HepG2 (cell line): ENCODE data around the gene SEMA4A. TPM values are rescaled to one million over a fixed set of nuclear protein-coding genes. Genes with fewer than 3 reads are reported as not detected.

Experiments used
- CC2D1A ChIP-seq: sonication (generic); formaldehyde crosslinking; IDR thresholded peaks from 2 replicates; pipeline ENCODE4 v1.8.1; 2023; ENCODE audit warnings: mild to moderate bottlenecking, missing genetic modification reagents
- ETV5 ChIP-seq: IDR thresholded peaks from 2 replicates; pipeline ENCODE4 v1.6.1; 2018; ENCODE audit warnings: missing biosample characterization, missing genetic modification reagents, inconsistent platforms, borderline replicate concordance
- EZH2 ChIP-seq: conservative IDR thresholded peaks from 2 replicates; pipeline ENCODE4 v1.6.1; 2012; ENCODE audit warnings: mild to moderate bottlenecking, low read depth, low read length, moderate library complexity
- GATAD1 ChIP-seq: IDR thresholded peaks from 2 replicates; pipeline ENCODE4 v1.6.1; 2016; ENCODE audit warnings: missing genetic modification reagents, missing compliant biosample characterization
- HDAC1 ChIP-seq: sonication (generic); formaldehyde crosslinking; IDR thresholded peaks from 2 replicates; pipeline ENCODE4 v1.5.1; 2020; ENCODE audit warnings: mild to moderate bottlenecking, missing genetic modification reagents
- PPARG ChIP-seq: conservative IDR thresholded peaks from 2 replicates; pipeline ENCODE4 v1.6.1; 2016; ENCODE audit warnings: missing biosample characterization, missing genetic modification reagents
- RXRA ChIP-seq: sonication (generic); formaldehyde crosslinking; IDR thresholded peaks from 2 replicates; pipeline ENCODE4 v1.5.1; 2020; ENCODE audit warnings: missing genetic modification reagents
- TP53 ChIP-seq: sonication (generic); formaldehyde crosslinking; conservative IDR thresholded peaks from 2 replicates; pipeline ENCODE4 v1.4.0; 2020; ENCODE audit warnings: missing genetic modification reagents
- ZFP90 ChIP-seq: sonication (generic); formaldehyde crosslinking; IDR thresholded peaks from 2 replicates; pipeline ENCODE4 v1.8.0; 2022; ENCODE audit warnings: missing genetic modification reagents, mild to moderate bottlenecking, inconsistent platforms, borderline replicate concordance
- ZMYM4 ChIP-seq: sonication (generic); formaldehyde crosslinking; IDR thresholded peaks from 2 replicates; pipeline ENCODE4 v1.8.1; 2023; ENCODE audit warnings: mild to moderate bottlenecking, missing genetic modification reagents
- ZNF207 ChIP-seq: fragments of 450-650 bp; IDR thresholded peaks from 2 replicates; pipeline ENCODE4 v1.6.1; 2016; ENCODE audit warnings: antibody characterized with exemption, borderline replicate concordance
- ZNF501 ChIP-seq: sonication (generic); formaldehyde crosslinking; IDR thresholded peaks from 2 replicates; pipeline ENCODE4 v1.5.1; 2020; ENCODE audit warnings: mild to moderate bottlenecking, moderate library complexity, missing genetic modification reagents
- ZNF704 ChIP-seq: sonication (generic); formaldehyde crosslinking; IDR thresholded peaks from 2 replicates; pipeline ENCODE4 v1.8.1; 2023; ENCODE audit warnings: mild to moderate bottlenecking, inconsistent platforms, moderate library complexity, missing genetic modification reagents, borderline replicate concordance
- ZNF737 ChIP-seq: sonication (generic); formaldehyde crosslinking; IDR thresholded peaks from 2 replicates; pipeline ENCODE4 v1.5.0; 2020; ENCODE audit warnings: missing genetic modification reagents, mild to moderate bottlenecking, borderline replicate concordance
- ZNF883 ChIP-seq: sonication (generic); formaldehyde crosslinking; IDR thresholded peaks from 2 replicates; pipeline ENCODE4 v1.5.1; 2020; ENCODE audit warnings: mild to moderate bottlenecking, missing genetic modification reagents; ENCODE audit errors: not compliant biosample characterization
- polyA plus RNA-seq, 8 experiments: library from polyadenylated mRNA; depleted of rRNA in 3 of 8; stranded (reverse) in 7 of 8; unstranded in 1 of 8; fragments of >200 nt; fragmentation: Illumina TruSeq in 4 of 8; extraction: Trizol in 4 of 8; gene quantifications; 2 replicates each; pipeline versions ENCODE4 v1.2.1 to v1.2.3, GENCODE V29; 2011 to 2016; ENCODE audit warnings: low read depth in 4 of 8, missing spikeins in 1 of 8, mixed read lengths in 1 of 8; ENCODE audit not compliant: insufficient read depth in 1 of 8
- total RNA-seq, 5 experiments: library from RNA; depleted of rRNA; stranded (reverse); fragments of >200 nt; fragmentation: Illumina TruSeq; extraction: Trizol; gene quantifications; 2 replicates each; pipeline ENCODE4 v1.2.3, GENCODE V29; 2016; ENCODE audit warnings: low read depth in 1 of 5
- TF ChIP-seq, protein P1 (sequence below): sonication (generic); formaldehyde crosslinking; IDR thresholded peaks from 2 replicates; pipeline ENCODE4 v1.8.1; 2022; ENCODE audit warnings: low read depth, mild to moderate bottlenecking, missing genetic modification reagents
- TF ChIP-seq, protein P2 (sequence below): sonication (generic); formaldehyde crosslinking; IDR thresholded peaks from 2 replicates; pipeline ENCODE4 v1.5.0; 2020; ENCODE audit warnings: missing genetic modification reagents
- TF ChIP-seq, protein P3 (sequence below): sonication (generic); formaldehyde crosslinking; IDR thresholded peaks from 2 replicates; pipeline ENCODE4 v1.4.0; 2020; ENCODE audit warnings: missing genetic modification reagents
- TF ChIP-seq, protein P4 (sequence below): conservative IDR thresholded peaks from 2 replicates; pipeline ENCODE4 v1.6.1; 2018; ENCODE audit warnings: missing genetic modification reagents

Gene SEMA4A
- total and polyA plus RNA-seq, 2 of the 13 experiments (the other 11 are each of a cell fraction or from before 2014, with no cell fraction given), result 0.09 to 0.20 TPM

- TF ChIP-seq, protein P1, sequence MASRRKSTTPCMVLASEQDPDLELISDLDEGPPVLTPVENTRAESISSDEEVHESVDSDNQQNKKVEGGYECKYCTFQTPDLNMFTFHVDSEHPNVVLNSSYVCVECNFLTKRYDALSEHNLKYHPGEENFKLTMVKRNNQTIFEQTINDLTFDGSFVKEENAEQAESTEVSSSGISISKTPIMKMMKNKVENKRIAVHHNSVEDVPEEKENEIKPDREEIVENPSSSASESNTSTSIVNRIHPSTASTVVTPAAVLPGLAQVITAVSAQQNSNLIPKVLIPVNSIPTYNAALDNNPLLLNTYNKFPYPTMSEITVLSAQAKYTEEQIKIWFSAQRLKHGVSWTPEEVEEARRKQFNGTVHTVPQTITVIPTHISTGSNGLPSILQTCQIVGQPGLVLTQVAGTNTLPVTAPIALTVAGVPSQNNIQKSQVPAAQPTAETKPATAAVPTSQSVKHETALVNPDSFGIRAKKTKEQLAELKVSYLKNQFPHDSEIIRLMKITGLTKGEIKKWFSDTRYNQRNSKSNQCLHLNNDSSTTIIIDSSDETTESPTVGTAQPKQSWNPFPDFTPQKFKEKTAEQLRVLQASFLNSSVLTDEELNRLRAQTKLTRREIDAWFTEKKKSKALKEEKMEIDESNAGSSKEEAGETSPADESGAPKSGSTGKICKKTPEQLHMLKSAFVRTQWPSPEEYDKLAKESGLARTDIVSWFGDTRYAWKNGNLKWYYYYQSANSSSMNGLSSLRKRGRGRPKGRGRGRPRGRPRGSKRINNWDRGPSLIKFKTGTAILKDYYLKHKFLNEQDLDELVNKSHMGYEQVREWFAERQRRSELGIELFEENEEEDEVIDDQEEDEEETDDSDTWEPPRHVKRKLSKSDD (CRISPR knock-in tag), result no peak
- TF ChIP-seq TP53 (CRISPR knock-in tag) (no peak), ZMYM4 (CRISPR knock-in tag) (no peak), ZNF883 (CRISPR knock-in tag) (no peak), ZFP90 (CRISPR knock-in tag) (no peak), PPARG (CRISPR knock-in tag) (no peak), HDAC1 (CRISPR knock-in tag) (no peak), ZNF501 (CRISPR knock-in tag) (0 out of 2 replicates have a peak, but pooled peaks have one; percentile 25), RXRA (CRISPR knock-in tag) (peak; percentile 50; the same call in 1 of the 2 replicates), ZNF704 (CRISPR knock-in tag) (no peak), GATAD1 (no peak), EZH2 (no peak), ZNF737 (CRISPR knock-in tag) (no peak), ZNF207 (no peak), CC2D1A (CRISPR knock-in tag) (no peak), ETV5 (CRISPR knock-in tag) (peak; percentile 64; the same call in 1 of the 2 replicates)
- TF ChIP-seq, protein P2, sequence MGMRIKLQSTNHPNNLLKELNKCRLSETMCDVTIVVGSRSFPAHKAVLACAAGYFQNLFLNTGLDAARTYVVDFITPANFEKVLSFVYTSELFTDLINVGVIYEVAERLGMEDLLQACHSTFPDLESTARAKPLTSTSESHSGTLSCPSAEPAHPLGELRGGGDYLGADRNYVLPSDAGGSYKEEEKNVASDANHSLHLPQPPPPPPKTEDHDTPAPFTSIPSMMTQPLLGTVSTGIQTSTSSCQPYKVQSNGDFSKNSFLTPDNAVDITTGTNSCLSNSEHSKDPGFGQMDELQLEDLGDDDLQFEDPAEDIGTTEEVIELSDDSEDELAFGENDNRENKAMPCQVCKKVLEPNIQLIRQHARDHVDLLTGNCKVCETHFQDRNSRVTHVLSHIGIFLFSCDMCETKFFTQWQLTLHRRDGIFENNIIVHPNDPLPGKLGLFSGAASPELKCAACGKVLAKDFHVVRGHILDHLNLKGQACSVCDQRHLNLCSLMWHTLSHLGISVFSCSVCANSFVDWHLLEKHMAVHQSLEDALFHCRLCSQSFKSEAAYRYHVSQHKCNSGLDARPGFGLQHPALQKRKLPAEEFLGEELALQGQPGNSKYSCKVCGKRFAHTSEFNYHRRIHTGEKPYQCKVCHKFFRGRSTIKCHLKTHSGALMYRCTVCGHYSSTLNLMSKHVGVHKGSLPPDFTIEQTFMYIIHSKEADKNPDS (CRISPR knock-in tag), result no peak
- TF ChIP-seq, protein P3, sequence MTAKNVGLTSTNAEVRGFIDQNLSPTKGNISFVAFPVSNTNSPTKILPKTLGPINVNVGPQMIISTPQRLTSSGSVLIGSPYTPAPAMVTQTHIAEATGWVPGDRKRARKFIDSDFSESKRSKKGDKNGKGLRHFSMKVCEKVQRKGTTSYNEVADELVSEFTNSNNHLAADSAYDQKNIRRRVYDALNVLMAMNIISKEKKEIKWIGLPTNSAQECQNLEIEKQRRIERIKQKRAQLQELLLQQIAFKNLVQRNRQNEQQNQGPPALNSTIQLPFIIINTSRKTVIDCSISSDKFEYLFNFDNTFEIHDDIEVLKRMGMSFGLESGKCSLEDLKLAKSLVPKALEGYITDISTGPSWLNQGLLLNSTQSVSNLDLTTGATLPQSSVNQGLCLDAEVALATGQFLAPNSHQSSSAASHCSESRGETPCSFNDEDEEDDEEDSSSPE, result no peak
- TF ChIP-seq, protein P4, sequence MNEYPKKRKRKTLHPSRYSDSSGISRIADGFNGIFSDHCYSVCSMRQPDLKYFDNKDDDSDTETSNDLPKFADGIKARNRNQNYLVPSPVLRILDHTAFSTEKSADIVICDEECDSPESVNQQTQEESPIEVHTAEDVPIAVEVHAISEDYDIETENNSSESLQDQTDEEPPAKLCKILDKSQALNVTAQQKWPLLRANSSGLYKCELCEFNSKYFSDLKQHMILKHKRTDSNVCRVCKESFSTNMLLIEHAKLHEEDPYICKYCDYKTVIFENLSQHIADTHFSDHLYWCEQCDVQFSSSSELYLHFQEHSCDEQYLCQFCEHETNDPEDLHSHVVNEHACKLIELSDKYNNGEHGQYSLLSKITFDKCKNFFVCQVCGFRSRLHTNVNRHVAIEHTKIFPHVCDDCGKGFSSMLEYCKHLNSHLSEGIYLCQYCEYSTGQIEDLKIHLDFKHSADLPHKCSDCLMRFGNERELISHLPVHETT, result no peak
Observed at GRCh38 chr1:156118177-156118868, 35.1 kb upstream of the SEMA4A start (continued).
